Right lobe of liver (tissue), 6 donors: ENCODE data around the gene UBE2QL1. TPM values are rescaled to one million over a fixed set of nuclear protein-coding genes. Genes with fewer than 3 reads are reported as not detected.

Experiments
- ATAC-seq, 4 donors: fragments of 200-7000 bp; cut with Tn5 transposase; one replicate each; pipeline ENCODE4 v1.9.1; 2020; ENCODE audit warnings: mild to moderate bottlenecking in 4 of 4, moderate library complexity in 4 of 4
- DNase-seq, 3 donors: peaks; one replicate each; pipeline ENCODE4 v3.0.0-alpha.2; 2020
- H3K27ac ChIP-seq, 3 donors: fragments of 200-600 bp; one replicate each; pipeline ENCODE4 v1.8.0; 2022
- H3K27me3 ChIP-seq, 2 donors: fragments of 200-600 bp; one replicate each; pipeline ENCODE4 v1.8.0; 2022
- H3K36me3 ChIP-seq, 4 donors: fragments of 200-600 bp; sonication (generic) in 1 of 4; one replicate each; pipeline versions ENCODE4 v1.5.1 to v1.8.0; 2017 to 2022; ENCODE audit warnings: control low read depth in 1 of 4
- H3K4me1 ChIP-seq, 4 donors: fragments of 200-600 bp; sonication (generic) in 1 of 4; one replicate each; pipeline versions ENCODE4 v1.5.1 to v1.8.0; 2017 to 2022; ENCODE audit warnings: control low read depth in 1 of 4
- H3K4me3 ChIP-seq, 3 donors: fragments of 200-600 bp; one replicate each; pipeline ENCODE4 v1.8.0; 2022
- H3K9me3 ChIP-seq, 4 donors: fragments of 200-600 bp; sonication (generic) in 1 of 4; one replicate each; pipeline versions ENCODE4 v1.5.1 to v1.8.0; 2017 to 2022; ENCODE audit warnings: control low read depth in 1 of 4
- POLR2A ChIP-seq: fragments of 450-650 bp; IDR thresholded peaks from one replicate; pipeline ENCODE4 v1.6.1; 2017; ENCODE audit warnings: antibody characterized with exemption, mild to moderate bottlenecking
- WGBS: methylation state at CpG from one replicate; pipeline ENCODE4 v1.1.6; 2018; ENCODE audit warnings: low coverage, low lambda C conversion rate; ENCODE audit not compliant: insufficient coverage; ENCODE audit errors: missing lambda C conversion rate; 5-methylcytosine and 5-hydroxymethylcytosine counted together
- intact Hi-C, 2 donors: fragments of 100-400 bp; cut with DNase I; formaldehyde crosslinking; loops; one replicate each; pipeline versions ENCODE4 v1.11.2 to v1.14.1; 2022
- total RNA-seq, 6 experiments: library from RNA; depleted of rRNA in 2 of 6; stranded (reverse); fragments of >200 nt in 2 of 6; fragmentation: NEBNext Ultra II Directional in 3 of 6; extraction: Animal tissue kit (Norgen Biotek cat#: 25700) in 3 of 6; gene quantifications; one replicate each; pipeline versions ENCODE4 v1.1.0 to v1.2.4, GENCODE V29; 2016 to 2023
- TF ChIP-seq, protein P1 (sequence below), 4 donors: fragments of 200-600 bp in 3 of 4; fragments of 450-650 bp in 1 of 4; IDR thresholded peaks; one replicate each; pipeline versions ENCODE4 v1.5.1 to v1.8.0; 2016 to 2022; ENCODE audit warnings: antibody characterized with exemption in 4 of 4, mild to moderate bottlenecking in 2 of 4
- donor health status: DM: no; HTN: yes; CAD: no.
- donor health status: DM: no; HTN: no; CAD: no.
- donor health status: DM: no; HTN: no; CAD: no.
- donor health status: DM: no; HTN: yes; CAD: no.
- donor health status: DM: no; HTN: yes; CAD: no.

UBE2QL1 gene
- total RNA-seq, 6 experiments from 2014 or later: 0.20 to 0.74 (median 0.54) TPM

DNA sequence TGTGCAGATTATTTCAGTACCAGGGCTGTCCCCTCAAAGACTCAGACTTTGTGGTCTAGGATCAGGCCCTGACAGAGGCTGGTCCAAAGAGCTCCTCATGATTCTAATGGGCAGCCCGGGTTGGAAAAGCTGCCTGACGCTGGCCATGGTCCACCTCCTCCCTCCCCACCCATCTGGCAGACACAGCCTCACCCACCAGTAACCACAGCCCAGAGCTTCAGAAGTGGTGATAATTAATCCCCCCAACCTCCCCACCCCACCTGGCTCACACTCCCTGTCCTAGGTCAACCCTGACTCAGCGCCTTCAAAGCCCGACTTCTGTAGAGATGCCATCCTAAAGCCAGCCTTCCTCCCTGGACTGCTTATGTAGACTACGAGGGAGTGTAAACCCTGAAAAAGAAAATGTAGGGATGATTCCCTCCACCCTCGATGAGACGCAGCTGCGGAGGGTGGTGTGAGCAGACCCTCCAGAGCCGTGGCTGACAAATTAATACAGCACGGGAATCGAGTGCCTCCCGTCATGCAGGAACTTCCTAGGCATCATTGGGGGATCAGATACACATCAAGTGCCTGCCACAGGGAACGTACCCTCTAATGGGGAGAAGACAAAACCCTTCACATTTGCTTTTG lies 7.0 kb downstream of the UBE2QL1 start:
- Histone ChIP-seq H3K4me3 (no peak overlapping the region), H3K27ac (no peak overlapping the region), H3K27me3 (no peaks in the 10 kb centered on the region), H3K9me3 (no peaks in the 10 kb centered on the region), H3K4me1 (no peaks in the 10 kb centered on the region), H3K36me3 (no peaks in the 10 kb centered on the region)
- 81% methylated on average over 12 of the region's 13 CpGs for WGBS
- intact Hi-C loops: no loop called here
- ATAC-seq (no peak), DNase-seq (no peak)
- no peak for TF ChIP-seq POLR2A
- TF ChIP-seq, protein P1, sequence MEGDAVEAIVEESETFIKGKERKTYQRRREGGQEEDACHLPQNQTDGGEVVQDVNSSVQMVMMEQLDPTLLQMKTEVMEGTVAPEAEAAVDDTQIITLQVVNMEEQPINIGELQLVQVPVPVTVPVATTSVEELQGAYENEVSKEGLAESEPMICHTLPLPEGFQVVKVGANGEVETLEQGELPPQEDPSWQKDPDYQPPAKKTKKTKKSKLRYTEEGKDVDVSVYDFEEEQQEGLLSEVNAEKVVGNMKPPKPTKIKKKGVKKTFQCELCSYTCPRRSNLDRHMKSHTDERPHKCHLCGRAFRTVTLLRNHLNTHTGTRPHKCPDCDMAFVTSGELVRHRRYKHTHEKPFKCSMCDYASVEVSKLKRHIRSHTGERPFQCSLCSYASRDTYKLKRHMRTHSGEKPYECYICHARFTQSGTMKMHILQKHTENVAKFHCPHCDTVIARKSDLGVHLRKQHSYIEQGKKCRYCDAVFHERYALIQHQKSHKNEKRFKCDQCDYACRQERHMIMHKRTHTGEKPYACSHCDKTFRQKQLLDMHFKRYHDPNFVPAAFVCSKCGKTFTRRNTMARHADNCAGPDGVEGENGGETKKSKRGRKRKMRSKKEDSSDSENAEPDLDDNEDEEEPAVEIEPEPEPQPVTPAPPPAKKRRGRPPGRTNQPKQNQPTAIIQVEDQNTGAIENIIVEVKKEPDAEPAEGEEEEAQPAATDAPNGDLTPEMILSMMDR (IDR thresholded peaks at IDR 0.05): no peak

DNA sequence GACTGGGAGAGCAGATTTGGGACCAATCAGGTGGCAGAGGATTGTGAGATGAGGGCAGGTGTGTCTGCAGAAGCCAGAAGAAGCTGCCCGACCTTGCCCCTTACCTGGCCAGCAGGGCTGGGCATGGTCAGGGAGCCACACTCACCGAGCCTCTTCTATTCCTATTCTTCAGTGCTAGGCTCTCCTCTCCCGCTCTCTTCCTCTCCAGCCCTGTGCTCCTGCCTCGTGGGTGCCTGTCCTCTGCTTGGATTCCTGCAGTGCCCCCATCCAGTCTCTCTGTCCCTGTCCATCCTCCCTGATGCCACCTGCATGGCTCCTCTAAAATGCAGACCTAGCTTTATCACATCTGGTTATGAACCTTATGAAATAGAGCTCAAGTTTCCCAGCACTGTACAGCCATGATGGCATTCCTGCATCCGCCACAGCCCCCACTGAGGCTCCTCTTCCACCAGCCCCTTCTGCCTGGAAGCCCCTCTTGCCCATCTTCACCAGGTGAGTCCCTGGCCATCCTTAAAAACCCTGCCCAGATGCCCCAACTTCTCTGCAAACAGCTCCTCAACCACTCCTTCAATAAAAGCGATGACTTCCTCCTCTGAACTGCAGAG lies 8.2 kb downstream of the UBE2QL1 start:
- no peaks in the 10 kb centered on the region for H3K36me3 ChIP-seq
- intact Hi-C loops: no loop called here
- no peak for ATAC-seq
- TF ChIP-seq, protein P1 (IDR thresholded peaks at IDR 0.05): no peak
- no peaks in the 10 kb centered on the region for H3K9me3 ChIP-seq
- no peaks in the 10 kb centered on the region for H3K27me3 ChIP-seq
- H3K4me1 ChIP-seq: no peaks in the 10 kb centered on the region
- 71% methylated on average over 3 of the region's 6 CpGs for WGBS
- DNase-seq: no peak
- H3K4me3 ChIP-seq: no peak overlapping the region
- no peak overlapping the region for H3K27ac ChIP-seq

DNA sequence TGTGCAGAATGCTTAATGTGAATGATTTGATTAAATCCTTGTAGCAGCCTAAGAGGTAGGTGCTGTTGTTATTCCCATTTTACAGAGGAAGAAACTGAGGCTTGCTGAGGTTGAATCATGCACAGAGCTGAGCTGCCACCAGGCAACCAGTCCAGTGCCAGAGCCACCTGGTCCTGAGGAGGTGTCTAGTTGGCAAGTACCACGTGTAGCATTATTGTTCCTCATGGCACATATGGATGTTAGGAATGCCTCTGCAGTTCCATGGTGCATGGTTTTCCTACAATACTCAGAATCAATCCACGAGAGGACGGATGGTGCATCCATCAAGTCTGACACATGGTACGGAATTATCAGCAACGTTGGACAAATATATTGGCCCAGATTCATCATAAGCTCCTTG lies 8.9 kb downstream of the UBE2QL1 start:
- no peak for DNase-seq
- no peaks in the 10 kb centered on the region for H3K27me3 ChIP-seq
- H3K4me1 ChIP-seq: no peaks in the 10 kb centered on the region
- no peak overlapping the region for H3K27ac ChIP-seq
- no peaks in the 10 kb centered on the region for H3K9me3 ChIP-seq
- H3K4me3 ChIP-seq: no peak overlapping the region
- 72% methylated on average over 4 of the region's 5 CpGs for WGBS
- ATAC-seq: no peak
- H3K36me3 ChIP-seq: no peaks in the 10 kb centered on the region
- TF ChIP-seq POLR2A: no peak
- TF ChIP-seq, protein P1 (IDR thresholded peaks at IDR 0.05): no peak
- intact Hi-C loops: no loop called here

DNA sequence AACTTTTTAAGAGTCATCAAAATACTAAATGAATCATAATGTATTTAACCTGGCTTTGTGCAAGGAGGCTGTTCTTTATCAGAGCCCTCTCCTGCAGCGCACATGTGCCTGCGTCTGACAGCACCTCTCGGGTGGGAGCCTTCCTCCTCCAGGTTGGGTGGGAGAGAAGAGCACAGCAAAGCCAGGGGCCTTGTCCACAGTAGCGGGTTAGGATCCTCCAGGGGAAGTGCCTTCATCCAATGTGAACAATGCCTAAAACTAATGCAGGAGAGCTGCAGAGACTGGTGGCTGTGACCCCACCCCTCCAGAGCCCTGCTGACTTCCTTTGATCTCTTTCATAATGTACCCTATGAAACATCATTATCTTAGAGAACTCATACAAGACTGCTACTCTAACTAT lies 10.2 kb downstream of the UBE2QL1 start:
- DNase-seq (no peak), ATAC-seq (no peak)
- H3K4me1 ChIP-seq: no peaks in the 10 kb centered on the region
- intact Hi-C loops: no loop called here
- H3K27ac ChIP-seq: no peak overlapping the region
- TF ChIP-seq, protein P1 (IDR thresholded peaks at IDR 0.05): no peak
- no peak for TF ChIP-seq POLR2A
- no peaks in the 10 kb centered on the region for H3K9me3 ChIP-seq
- 50% methylated on average over 3 of the region's 4 CpGs for WGBS
- H3K4me3 ChIP-seq: no peak overlapping the region
- H3K27me3 ChIP-seq: no peaks in the 10 kb centered on the region
- H3K36me3 ChIP-seq: no peaks in the 10 kb centered on the region
